Measurements from ENCODE around the gene GNG3.
"Not testable (repeated sequence)": the region's sequence is repeated elsewhere in the genome, so short reads cannot be mapped to it uniquely, and the experiment has no call there.

GNG3 gene

DNA sequence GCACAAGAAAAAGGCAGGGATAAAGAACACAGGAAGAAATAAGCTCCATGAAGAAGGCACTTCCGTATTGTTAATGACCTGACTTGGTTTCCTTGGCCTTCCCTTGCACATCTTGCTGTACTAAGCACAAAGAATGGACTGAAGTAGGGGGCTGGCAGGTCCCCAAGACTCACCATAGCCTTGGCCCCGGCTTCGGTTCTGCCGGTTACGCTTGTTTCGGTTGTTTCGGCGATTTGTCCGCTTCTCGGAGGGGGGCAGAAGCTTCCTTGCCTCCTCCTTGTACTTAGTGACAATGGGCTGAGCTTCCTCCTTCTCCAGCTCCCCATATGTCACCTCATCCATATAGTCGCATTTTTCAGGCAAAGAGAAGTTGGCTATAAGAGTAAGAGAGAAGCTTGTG is 9.3 kb downstream of the GNG3 start:
- DNase-seq (ENCODE audit: low spot score), result no peak

GRCh38 chr11:62719302-62719978 is 12.0 kb downstream of the GNG3 start:
- no peak for DNase-seq (ENCODE audit: low spot score)

DNA sequence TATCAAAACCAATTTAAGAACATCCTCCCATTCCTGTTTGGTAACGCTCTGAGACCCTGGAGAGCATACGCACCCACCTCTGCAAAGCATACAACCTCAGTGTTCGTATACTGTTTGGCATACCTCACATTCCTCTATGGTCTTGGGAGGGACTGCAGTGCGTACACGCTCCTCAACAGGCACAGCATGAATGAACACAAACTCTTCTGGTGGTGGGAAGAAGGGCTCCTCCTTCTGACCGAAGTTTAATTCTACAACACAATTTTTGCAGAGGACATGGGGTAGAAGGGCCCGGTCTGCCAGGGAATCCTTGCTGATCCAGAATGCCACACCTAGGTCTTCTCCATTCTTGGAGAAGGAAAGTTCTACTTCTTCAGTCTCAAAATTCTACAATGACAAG is 14.5 kb downstream of the GNG3 start:
- no peak for DNase-seq (ENCODE audit: low spot score)

GRCh38 chr11:62724171-62724570 is 16.7 kb downstream of the GNG3 start:
- DNase-seq (ENCODE audit: low spot score), result no peak

DNA sequence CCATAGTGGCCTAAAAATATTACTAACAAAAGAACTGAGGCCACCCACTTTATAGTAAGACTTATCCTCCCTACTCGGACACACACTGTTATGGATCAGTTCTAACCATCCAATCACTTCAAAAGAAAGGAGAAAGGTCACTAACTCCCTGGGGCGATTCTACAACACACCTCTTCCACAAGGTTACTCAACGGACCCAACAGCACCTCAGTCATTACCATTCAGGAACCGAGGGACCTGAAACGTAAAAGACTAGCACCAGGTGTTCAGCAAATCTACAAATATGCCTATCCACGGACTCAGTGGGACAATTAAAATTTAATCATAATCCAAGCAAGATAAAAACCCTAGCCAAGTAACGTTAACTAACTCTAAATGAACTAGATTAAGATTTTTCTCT is 18.2 kb downstream of the GNG3 start:
- DNase-seq (ENCODE audit: low spot score), result no peak

GRCh38 chr11:62726156-62726914 is 18.9 kb downstream of the GNG3 start:
- no peak for DNase-seq (ENCODE audit: low spot score)

GRCh38 chr11:62726915-62727164 is 19.4 kb downstream of the GNG3 start:
- no peak for DNase-seq (ENCODE audit: low spot score)

DNA sequence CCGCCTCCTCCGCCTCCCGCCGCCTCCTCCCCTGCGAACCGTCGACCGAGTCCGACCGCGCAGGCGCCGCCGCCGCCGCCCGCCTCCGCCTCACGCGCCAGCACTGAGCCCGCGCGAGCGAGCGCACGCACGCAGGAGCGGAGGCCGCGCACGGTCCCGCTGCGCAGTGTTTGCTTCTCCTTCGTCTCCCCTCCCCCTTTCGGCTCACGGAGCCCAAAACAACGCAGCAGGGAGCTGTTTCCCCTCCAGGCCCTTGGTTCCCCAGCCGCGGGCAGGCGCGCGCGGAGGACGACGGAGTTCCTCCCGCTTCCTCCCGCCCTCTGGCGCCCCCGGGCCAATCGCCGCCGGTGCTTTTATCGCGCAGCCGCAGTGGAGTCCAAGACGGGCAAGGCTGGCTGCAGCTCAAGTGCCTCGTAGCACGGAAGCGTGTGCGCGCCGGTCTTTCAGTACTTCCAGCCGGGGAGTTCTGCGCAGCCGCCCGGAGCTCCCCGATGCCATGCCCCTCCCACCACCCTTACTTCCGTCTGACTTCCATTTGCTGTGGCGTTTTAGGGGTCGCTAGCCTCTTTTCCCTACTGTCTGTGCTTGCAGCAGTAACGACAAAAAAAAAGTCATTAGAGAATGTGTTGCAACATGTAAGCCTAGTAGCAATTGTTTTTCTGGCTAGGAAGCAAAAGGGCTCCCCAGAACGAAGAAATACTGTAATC is 19.8 kb downstream of the GNG3 start, which contains the start of gene HNRNPUL2:
TSS of gene HNRNPUL2 (minus strand) at position 293 of the 707 bp plus-strand sequence. CDS start 301 bp downstream, outside the sequence.
- DNase-seq (ENCODE audit: low spot score), result peak; percentile 99

GRCh38 chr11:62727872-62728170 is 20.3 kb downstream of the GNG3 start:
- DNase-seq (ENCODE audit: low spot score), result peak; percentile 98

DNA sequence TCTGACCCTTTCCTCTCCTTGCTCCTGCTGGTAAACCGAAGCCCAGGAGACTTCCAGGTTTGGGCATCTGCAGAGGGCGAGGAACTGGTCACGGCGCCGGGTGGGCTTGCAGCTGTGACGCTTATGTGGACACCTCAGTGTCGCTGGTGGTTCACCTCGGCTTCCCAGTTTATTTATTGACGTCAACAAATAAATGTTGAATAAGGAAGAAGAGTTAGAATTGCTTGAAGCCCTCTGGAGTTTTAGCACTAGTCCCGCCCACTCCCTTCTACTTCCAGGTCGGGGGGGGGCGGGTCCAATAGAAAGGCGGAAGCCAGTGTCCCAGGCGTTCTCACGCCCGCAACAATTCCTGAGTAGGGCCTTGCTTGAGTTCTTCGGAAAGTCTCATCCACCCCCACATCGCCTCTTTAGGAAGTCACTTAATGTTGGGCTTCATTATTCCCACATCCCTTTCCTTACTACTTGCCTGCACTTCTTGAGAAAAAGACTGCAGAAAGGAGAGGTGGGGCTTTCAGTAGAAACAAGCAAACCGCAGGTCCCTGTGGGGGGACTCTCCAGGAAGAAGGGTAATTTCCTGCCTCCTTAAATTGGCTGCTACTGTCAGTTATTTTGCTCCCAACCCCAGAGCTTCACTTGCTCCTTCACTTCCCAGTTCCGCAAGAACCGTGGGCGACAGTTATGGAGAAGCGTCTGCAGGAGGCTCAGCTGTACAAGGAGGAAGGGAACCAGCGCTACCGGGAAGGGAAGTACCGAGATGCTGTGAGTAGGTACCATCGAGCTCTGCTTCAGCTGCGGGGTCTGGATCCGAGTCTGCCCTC is 20.9 kb downstream of the GNG3 start, which contains the start of gene TTC9C:
TSS of gene TTC9C (plus strand) at position 316 of the 818 bp plus-strand sequence. CDS start at position 679, 363 bp downstream.
- peak; percentile 93 for DNase-seq (ENCODE audit: low spot score)

DNA sequence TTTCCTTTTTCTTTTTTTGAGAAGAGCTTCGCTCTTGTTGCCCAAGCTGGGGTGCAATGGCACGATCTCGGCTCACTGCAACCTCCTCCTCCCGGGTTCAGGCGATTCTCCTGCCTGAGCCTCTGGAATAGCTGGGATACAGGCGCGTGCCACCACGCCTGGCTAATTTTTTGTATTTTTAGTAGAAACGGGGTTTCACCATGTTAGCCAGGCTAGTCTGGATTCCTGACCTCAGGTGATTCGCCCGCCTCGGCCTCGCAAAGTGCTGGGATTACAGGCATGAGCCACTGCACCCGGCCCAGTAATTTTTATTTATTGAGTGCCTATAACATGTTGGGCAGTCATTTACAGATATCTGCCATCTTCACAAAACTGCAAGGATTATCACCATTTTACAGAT is 22.6 kb downstream of the GNG3 start:
- not testable (repeated sequence) for DNase-seq (ENCODE audit: low spot score)

DNA sequence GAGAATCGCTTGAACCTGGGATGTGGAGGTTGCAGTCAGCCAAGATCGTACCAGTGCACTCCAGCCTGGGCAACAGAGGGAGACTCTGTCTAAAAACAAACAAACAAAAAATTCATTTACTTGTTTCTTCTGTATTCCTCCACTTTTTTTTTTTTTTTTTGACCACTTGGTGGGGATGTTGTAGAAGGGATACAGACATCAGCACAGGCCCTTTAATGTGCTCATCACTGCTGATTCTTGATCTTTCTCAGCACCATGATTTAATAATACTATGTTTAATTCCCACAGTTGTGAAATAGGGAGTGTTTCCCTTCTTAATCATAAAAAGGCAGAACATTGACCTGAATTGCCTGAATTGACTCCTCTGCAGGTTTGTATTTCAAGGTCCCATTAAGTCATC is 25.4 kb downstream of the GNG3 start:
- peak; percentile 62 for DNase-seq (ENCODE audit: low spot score)

- DNase-seq (ENCODE audit: low spot score), result no peak
Measured at GRCh38 chr11:62737196-62737595, 29.7 kb downstream of the GNG3 start.

GRCh38 chr11:62747475-62748160 is 40.1 kb downstream of the GNG3 start:
- no peak for DNase-seq (ENCODE audit: low spot score)

GRCh38 chr11:62749931-62750330 is 42.5 kb downstream of the GNG3 start:
- DNase-seq (ENCODE audit: low spot score), result not testable (repeated sequence)

DNA sequence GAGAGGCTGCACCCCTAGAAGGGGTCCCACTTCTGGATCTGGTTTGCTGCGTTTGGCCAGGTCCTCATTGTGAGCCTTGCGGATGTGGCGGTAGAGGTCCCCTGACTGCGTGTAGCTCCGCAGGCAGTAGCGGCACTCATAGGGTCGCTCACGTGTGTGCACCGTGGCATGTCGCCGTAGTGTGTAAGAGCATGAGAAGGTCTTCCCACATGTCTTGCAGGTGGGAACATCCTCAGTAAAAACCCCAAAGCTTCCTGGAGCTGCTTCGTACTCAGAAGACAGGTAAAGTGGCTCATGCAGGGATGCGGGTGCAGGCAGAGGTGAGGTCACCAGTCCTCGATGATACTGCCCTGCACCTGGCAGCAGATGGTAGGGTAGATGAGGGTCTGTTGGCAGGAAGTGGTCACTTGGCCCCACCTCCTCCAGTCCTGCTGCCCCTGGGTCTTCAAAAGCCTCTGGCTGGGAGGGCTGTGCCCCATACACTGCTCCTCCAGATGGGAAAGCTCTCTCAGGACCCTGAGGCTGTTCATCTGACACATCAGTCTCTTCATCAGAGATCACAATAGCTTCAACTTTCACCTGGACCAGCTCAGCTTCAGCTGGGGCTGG is 44.8 kb downstream of the GNG3 start:
- no peak for DNase-seq (ENCODE audit: low spot score)

DNA sequence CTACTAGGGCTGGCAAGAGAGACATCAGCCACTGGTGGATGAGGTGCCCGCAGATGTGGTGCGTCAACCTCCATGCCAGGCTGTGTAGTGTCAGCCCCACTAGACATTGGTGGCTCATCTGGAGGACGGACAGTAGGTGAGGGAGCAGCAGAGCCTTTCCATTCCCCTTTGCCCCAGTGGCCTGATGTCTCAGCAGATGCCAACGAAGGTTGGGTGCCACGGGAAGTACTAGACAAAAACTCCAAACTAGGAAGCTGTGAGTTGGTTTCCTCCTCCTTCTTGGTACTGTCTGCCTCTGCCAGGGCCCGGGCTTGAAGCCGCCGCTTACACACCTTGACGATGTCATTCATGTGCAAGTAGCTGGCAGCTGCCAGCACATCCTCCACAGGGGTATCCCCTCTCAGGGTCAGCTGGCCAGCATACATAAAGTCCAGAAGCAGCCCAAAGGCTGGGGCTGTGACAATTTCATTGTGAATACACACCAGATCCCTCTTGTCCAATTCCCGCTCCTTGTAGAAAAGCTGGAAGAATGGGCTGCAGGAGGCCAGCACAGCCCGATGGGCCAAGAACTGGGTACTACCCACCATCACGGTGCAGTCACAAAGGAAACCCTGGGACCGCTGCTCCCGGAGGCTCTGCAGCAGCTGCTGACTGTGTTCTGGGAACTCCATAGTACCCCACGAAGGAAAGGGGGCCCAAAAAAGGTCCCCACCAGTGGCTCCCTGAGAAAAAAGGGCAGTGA is 45.7 kb downstream of the GNG3 start:
- DNase-seq (ENCODE audit: low spot score), result no peak

GRCh38 chr11:62753736-62754603 is 46.5 kb downstream of the GNG3 start, which contains the start of gene ZBTB3:
ZBTB3 (minus strand) TSS chr11:62754160; CDS start chr11:62753664, 496 bp downstream.
- DNase-seq (ENCODE audit: low spot score), result peak; percentile 100

GRCh38 chr11:62755086-62755615 is 47.7 kb downstream of the GNG3 start:
- DNase-seq (ENCODE audit: low spot score), result no peak

All from RKO (cell line).